ENCODE measurements around the gene RWDD3. TPM values are rescaled to one million over a fixed set of nuclear protein-coding genes. Genes with fewer than 3 reads are reported as not detected.

Gene RWDD3
- total and polyA plus RNA-seq, 2 donors (not counting 1 experiment from before 2014, with no cell fraction given), result 19.9 to 21.9 TPM

DNA sequence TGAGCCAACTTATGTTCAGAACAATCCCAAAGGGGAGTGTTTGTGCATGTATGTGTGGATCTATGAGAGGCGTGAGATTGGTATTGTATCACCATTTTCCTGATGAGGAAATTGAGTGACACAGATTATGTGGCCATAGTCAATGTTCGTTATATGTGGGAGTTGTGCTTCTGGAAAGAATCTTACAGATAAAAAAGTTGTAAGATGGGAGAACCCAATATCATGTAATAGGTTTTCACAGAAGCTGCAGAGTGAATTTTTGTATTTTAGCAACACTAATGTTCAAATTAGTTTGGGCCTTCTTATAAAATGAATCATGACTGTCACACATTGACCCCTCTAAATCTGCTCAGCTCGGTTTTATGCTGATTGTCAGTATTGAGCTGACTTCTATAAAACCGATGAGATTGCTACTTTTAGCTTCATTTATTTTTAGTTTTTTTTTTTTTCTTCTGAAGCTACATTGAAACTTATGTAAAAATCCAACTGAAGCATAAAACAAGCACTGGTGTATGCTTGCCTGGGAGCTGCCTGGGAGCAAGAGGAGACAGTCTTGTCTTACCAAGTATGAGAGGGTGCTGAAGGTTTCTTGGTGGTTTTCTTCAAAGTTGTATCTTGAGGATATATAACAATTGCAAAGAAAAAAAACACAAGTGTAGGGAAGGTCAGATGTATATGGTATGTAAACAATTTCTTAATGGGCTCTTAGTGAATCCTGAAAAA, 4.1 kb downstream of the RWDD3 start:
- CTCF ChIA-PET, result interaction anchor here (1.0 to 1.3 kb wide), 2 partner anchors 150 to 195 kb away, joined by 3 to 4 read pairs; no protein-coding TSS in a partner anchor
- H3K9me3 ChIP-seq (ENCODE audit: control extremely low read depth in 1 of 3, control insufficient read depth in 2 of 3, insufficient read depth in 1 of 3, low read length in 2 of 3), result peaks cover 0 to 2% (median 0%) of the 10 kb centered on the region in 3 donors
- no peak overlapping the region for H3K4me3 ChIP-seq (ENCODE audit: control extremely low read depth in 1 of 5, extremely low read depth in 1 of 5, insufficient read depth in 1 of 5, low read depth in 2 of 5, low read length in 4 of 5)
- no peak overlapping the region for H3K27ac ChIP-seq (ENCODE audit: low read length in 2 of 2)
- Mint-ChIP-seq H3K27me3 (no peaks in the 10 kb centered on the region), H3K4me3 (no peak overlapping the region), H3K4me1 (peaks cover 40% of the 10 kb centered on the region), H3K27ac (no peak overlapping the region), H3K9me3 (ENCODE audit: insufficient read depth) (peaks cover 6% of the 10 kb centered on the region)
- H2AFZ ChIP-seq (ENCODE audit: insufficient read depth, low read depth, low read length, poor library complexity, severe bottlenecking), result no peak overlapping the region
- ATAC-seq (ENCODE audit: low read depth) (no peak), DNase-seq (no peak)
- H3K36me3 ChIP-seq (replicated peaks in 1 of 2; ENCODE audit: control extremely low read depth in 1 of 2, control insufficient read depth in 1 of 2, extremely low read depth in 1 of 2, insufficient read depth in 2 of 2, low read length in 1 of 2), result peaks cover 3 to 26% of the 10 kb centered on the region in 2 experiments
- no peak overlapping the region for H3K4me2 ChIP-seq (replicated peaks; ENCODE audit: low read depth, low read length, poor library complexity, severe bottlenecking)
- POLR2A ChIA-PET, result no interaction called here
- WGBS (ENCODE audit: insufficient coverage), result 100% methylated on average over 1 of the region's 4 CpGs
- TF ChIP-seq, protein P1, sequence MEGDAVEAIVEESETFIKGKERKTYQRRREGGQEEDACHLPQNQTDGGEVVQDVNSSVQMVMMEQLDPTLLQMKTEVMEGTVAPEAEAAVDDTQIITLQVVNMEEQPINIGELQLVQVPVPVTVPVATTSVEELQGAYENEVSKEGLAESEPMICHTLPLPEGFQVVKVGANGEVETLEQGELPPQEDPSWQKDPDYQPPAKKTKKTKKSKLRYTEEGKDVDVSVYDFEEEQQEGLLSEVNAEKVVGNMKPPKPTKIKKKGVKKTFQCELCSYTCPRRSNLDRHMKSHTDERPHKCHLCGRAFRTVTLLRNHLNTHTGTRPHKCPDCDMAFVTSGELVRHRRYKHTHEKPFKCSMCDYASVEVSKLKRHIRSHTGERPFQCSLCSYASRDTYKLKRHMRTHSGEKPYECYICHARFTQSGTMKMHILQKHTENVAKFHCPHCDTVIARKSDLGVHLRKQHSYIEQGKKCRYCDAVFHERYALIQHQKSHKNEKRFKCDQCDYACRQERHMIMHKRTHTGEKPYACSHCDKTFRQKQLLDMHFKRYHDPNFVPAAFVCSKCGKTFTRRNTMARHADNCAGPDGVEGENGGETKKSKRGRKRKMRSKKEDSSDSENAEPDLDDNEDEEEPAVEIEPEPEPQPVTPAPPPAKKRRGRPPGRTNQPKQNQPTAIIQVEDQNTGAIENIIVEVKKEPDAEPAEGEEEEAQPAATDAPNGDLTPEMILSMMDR (IDR thresholded peaks at IDR 0.05), result no peak
- TF ChIP-seq EZH2 (IDR thresholded peaks at IDR 0.05; ENCODE audit: borderline replicate concordance, insufficient read depth, low read depth, low read length, poor library complexity, severe bottlenecking), result no peak
- peaks cover 56% of the 10 kb centered on the region for H3K79me2 ChIP-seq (ENCODE audit: control insufficient read depth, insufficient read depth, low read length)
- intact Hi-C loops (cut with micrococcal nuclease), result loop anchor here (10.0 kb wide), 1 partner anchor 1893 kb away; the partner anchor contains the start of gene DR1
- no peaks in the 10 kb centered on the region for H3K27me3 ChIP-seq (replicated peaks in 1 of 4; ENCODE audit: control extremely low read depth in 1 of 4, control insufficient read depth in 3 of 4, insufficient read depth in 4 of 4, low read length in 3 of 4)
- H3K4me1 ChIP-seq (ENCODE audit: control insufficient read depth in 2 of 2, insufficient read depth in 2 of 2, low read length in 2 of 2), result peaks cover 8 to 10% of the 10 kb centered on the region in 2 donors
- H4K20me1 ChIP-seq (ENCODE audit: control insufficient read depth, insufficient read depth, low read length, poor library complexity, severe bottlenecking), result peaks cover 10% of the 10 kb centered on the region
- H3K9ac ChIP-seq (ENCODE audit: low read length), result no peak overlapping the region

DNA sequence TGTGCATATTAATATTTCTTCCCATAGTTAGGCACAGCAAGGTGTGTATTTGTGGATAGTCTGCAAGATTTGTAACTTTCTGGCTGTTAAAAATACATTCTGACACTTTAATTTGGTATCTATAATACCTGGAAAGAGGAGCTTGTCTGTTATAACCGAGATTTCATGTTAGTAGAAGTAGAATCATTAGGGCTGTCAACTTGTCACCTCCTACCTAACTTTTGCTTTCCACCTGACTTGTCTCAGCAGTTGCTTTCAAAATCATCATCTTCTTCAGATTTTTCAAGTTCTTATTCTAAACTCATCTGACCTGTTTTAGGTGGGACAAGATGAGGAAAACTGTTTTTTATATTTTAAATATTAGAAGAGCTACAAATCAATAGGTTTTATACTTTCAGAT, 11.0 kb downstream of the RWDD3 start:
- ATAC-seq (ENCODE audit: low read depth), result no peak
- no peak overlapping the region for H3K4me2 ChIP-seq (replicated peaks; ENCODE audit: low read depth, low read length, poor library complexity, severe bottlenecking)
- no CpG with 5 or more reads among the region's 1 CpG for WGBS (ENCODE audit: insufficient coverage)

More for the DNA sequence above, 11.0 kb downstream of the RWDD3 start:
- H2AFZ ChIP-seq (ENCODE audit: insufficient read depth, low read depth, low read length, poor library complexity, severe bottlenecking), result no peak overlapping the region
- H3K27ac ChIP-seq (ENCODE audit: low read length in 2 of 2), result no peak overlapping the region
- no peaks in the 10 kb centered on the region for H3K27me3 Mint-ChIP-seq
- no peak overlapping the region for H3K27ac Mint-ChIP-seq
- H3K4me1 ChIP-seq (ENCODE audit: control insufficient read depth in 2 of 2, insufficient read depth in 2 of 2, low read length in 2 of 2), result no peaks in the 10 kb centered on the region
- H3K36me3 ChIP-seq (replicated peaks in 1 of 2; ENCODE audit: control extremely low read depth in 1 of 2, control insufficient read depth in 1 of 2, extremely low read depth in 1 of 2, insufficient read depth in 2 of 2, low read length in 1 of 2), result peaks cover 2 to 46% of the 10 kb centered on the region in 2 experiments
- H3K4me3 ChIP-seq (ENCODE audit: control extremely low read depth in 1 of 5, extremely low read depth in 1 of 5, insufficient read depth in 1 of 5, low read depth in 2 of 5, low read length in 4 of 5), result no peak overlapping the region
- H3K27me3 ChIP-seq (replicated peaks in 1 of 4; ENCODE audit: control extremely low read depth in 1 of 4, control insufficient read depth in 3 of 4, insufficient read depth in 4 of 4, low read length in 3 of 4), result no peaks in the 10 kb centered on the region
- peaks cover 15% of the 10 kb centered on the region for H3K79me2 ChIP-seq (ENCODE audit: control insufficient read depth, insufficient read depth, low read length)
- peaks cover 6% of the 10 kb centered on the region for H3K9me3 Mint-ChIP-seq (ENCODE audit: insufficient read depth)
- TF ChIP-seq, protein P1 (IDR thresholded peaks at IDR 0.05), result no peak
- H3K9ac ChIP-seq (ENCODE audit: low read length), result no peak overlapping the region
- intact Hi-C loops (cut with micrococcal nuclease), result no loop called here
- ChIA-PET POLR2A (no interaction called here), CTCF (interaction anchor here (4.8 kb wide), 1 partner anchor 11 kb away, joined by 21 read pairs; the partner anchor contains the start of gene RWDD3)
- no peak for DNase-seq
- H3K4me3 Mint-ChIP-seq, result no peak overlapping the region
- peaks cover 0 to 2% (median 0%) of the 10 kb centered on the region in 3 donors for H3K9me3 ChIP-seq (ENCODE audit: control extremely low read depth in 1 of 3, control insufficient read depth in 2 of 3, insufficient read depth in 1 of 3, low read length in 2 of 3)
- H3K4me1 Mint-ChIP-seq, result peaks cover 12% of the 10 kb centered on the region
- peaks cover 27% of the 10 kb centered on the region for H4K20me1 ChIP-seq (ENCODE audit: control insufficient read depth, insufficient read depth, low read length, poor library complexity, severe bottlenecking)

Data from B cell (primary cell).